NCI-H510A treated with DMSO at 0.1 percent for 48 hours (cell line): Measurements from ENCODE around the gene PTPN1.
"Not testable (repeated sequence)": the region's sequence is repeated elsewhere in the genome, so short reads cannot be mapped to it uniquely, and the experiment has no call there.

Experiments
- DNase-seq: peaks from one replicate; lab custom pipeline; 2025; lab: John Stamatoyannopoulos, UW

PTPN1 gene

GRCh38 chr20:50557549-50558134 lies 47.5 kb downstream of the PTPN1 start:
- no peak for DNase-seq

- DNase-seq, result no peak
Measured at GRCh38 chr20:50558483-50558925, 48.3 kb downstream of the PTPN1 start.

- DNase-seq, result no peak
Measured at GRCh38 chr20:50559149-50559548, 49.0 kb downstream of the PTPN1 start.

- no peak for DNase-seq
Measured at GRCh38 chr20:50559856-50560638, 49.9 kb downstream of the PTPN1 start.

- no peak for DNase-seq
Measured at GRCh38 chr20:50560867-50561266, 50.7 kb downstream of the PTPN1 start.

- DNase-seq, result peak; percentile 89
Measured at GRCh38 chr20:50561379-50562078, 51.3 kb downstream of the PTPN1 start.

GRCh38 chr20:50562262-50562701 lies 52.1 kb downstream of the PTPN1 start:
- peak; percentile 99 for DNase-seq

GRCh38 chr20:50563133-50563944 lies 53.2 kb downstream of the PTPN1 start:
- peak; percentile 99 for DNase-seq

- no peak for DNase-seq
Measured at GRCh38 chr20:50565383-50565782, 55.2 kb downstream of the PTPN1 start.

GRCh38 chr20:50565871-50566270 lies 55.7 kb downstream of the PTPN1 start:
- DNase-seq, result no peak

- DNase-seq, result no peak
Measured at GRCh38 chr20:50567860-50568548, 57.8 kb downstream of the PTPN1 start.

- no peak for DNase-seq
Measured at GRCh38 chr20:50568549-50568942, 58.4 kb downstream of the PTPN1 start.

GRCh38 chr20:50569487-50569863 lies 59.3 kb downstream of the PTPN1 start:
- not testable (repeated sequence) for DNase-seq

GRCh38 chr20:50569864-50570836 lies 60.0 kb downstream of the PTPN1 start:
- peak; percentile 26 for DNase-seq

GRCh38 chr20:50571466-50571865 lies 61.3 kb downstream of the PTPN1 start:
- DNase-seq, result no peak

- peak; percentile 89 for DNase-seq
Measured at GRCh38 chr20:50572938-50573777, 63.0 kb downstream of the PTPN1 start.

GRCh38 chr20:50574108-50574507 lies 63.9 kb downstream of the PTPN1 start:
- DNase-seq, result no peak

GRCh38 chr20:50574586-50574985 lies 64.4 kb downstream of the PTPN1 start:
- no peak for DNase-seq
